ENCODE data around the gene POU3F2. TPM values are rescaled to one million over a fixed set of nuclear protein-coding genes. Genes with fewer than 3 reads are reported as not detected.

POU3F2 gene
- total RNA-seq, 2 experiments from 2014 or later: not detected

DNA sequence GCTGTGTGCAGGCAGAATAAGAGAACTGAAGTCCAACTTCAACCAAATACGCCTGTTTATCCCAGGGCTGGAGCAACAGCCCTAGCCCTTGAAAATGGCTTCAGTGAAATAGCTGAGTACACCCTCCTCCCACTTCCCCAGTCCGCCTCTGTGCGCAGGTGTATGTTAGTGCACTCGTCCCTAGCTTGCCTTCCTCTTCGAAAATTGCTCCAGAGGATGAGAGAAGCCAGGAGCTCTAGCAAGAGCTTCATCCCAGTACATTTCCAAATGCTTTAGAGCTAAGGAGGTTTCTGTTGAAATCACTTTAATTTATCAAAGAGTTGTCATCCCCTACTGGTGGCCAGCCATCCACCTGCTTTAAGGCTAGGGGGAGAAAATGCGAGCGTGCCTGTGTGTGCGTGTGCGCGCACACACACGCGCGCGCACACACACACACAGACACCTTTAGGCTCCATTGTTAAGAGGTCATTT is 5.4 kb upstream of the POU3F2 start:
- ChIA-PET POLR2A (interaction anchor here (0.5 kb wide), 1 partner anchor 31 kb away, joined by 4 read pairs; no protein-coding TSS in a partner anchor), CTCF (no interaction called here)

DNA sequence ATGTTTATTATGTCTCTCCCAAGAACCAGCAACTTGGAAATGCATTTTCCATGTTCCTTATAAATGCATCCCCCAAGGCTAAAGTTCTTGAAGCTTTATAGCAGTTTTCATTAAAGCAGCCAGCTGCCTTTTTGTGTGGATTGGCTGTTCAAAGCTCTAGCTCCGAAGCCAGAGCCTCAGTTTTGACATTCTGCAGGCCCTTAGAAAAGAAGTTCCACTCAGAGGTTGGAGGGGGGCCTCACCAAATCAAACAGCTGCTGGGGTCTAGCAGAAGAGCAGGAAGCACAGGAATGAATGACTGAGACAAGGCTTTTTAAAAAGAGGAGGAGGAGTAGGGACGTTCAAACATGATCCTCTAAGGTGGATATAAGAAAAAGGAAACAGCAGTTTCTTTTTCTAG is 4.2 kb upstream of the POU3F2 start:
- ChIA-PET POLR2A (no interaction called here), CTCF (no interaction called here)

DNA sequence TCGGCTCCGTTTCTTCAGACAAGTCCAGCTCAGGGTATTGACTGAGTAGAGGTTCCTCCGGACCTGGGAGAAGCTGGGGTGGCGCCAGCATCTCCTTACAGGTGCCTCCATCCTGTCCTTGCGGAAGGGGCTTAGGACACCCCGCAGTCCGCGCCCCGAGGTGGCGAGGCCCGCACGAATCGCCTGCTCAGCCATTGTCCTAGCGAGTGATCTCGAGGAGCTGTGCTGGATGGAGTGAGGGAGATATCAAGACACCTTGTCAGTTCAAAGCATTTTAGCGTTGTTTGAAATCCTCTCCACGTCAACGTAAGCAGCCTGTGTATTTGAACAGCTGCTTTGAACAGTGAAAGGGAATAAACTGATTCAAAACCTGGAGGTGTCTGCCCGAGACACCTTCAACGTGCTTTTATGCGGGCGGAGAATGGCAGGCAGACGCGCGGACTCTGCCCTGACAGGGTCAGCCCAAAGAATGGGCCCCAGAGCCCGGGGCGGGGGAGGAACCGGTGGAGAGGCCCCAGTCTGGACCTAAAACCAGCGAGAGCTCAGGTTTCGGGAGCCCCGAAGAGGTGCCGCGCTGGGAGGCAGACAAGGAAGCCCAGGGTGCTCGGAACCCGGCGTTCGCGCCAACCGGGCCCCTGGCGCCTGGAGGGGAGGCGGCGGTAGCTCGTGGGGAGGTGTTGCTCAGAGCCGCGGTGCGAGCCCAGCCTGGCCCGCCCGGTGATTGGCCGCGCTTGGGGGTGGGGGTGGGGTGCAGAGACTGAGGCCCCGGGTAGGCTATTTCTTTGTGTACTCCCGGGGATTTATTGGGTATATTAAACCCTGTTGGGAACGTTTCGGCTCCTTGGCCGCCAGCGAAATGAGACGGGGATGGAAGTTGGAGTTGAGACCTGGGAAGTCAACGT is 3.1 kb upstream of the POU3F2 start:
- ChIA-PET POLR2A (no interaction called here), CTCF (no interaction called here)

DNA sequence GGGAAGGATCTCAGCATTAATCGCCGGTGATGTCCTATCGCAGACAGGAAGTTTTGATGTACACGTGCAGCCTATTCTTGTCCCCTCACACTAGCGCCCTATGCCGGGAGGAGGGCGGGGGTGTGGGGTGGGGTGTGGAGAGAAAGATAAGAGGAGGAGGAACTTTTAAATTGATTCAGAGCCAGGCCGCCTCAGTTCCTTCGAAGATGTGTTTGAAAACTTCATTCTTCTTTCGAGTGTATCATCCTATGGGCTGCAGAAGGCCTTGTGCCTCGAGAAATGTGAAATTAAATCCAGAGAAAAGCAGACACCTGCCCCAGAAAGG is 2.5 kb upstream of the POU3F2 start:
- POLR2A ChIA-PET: no interaction called here
- CTCF ChIA-PET: no interaction called here

DNA sequence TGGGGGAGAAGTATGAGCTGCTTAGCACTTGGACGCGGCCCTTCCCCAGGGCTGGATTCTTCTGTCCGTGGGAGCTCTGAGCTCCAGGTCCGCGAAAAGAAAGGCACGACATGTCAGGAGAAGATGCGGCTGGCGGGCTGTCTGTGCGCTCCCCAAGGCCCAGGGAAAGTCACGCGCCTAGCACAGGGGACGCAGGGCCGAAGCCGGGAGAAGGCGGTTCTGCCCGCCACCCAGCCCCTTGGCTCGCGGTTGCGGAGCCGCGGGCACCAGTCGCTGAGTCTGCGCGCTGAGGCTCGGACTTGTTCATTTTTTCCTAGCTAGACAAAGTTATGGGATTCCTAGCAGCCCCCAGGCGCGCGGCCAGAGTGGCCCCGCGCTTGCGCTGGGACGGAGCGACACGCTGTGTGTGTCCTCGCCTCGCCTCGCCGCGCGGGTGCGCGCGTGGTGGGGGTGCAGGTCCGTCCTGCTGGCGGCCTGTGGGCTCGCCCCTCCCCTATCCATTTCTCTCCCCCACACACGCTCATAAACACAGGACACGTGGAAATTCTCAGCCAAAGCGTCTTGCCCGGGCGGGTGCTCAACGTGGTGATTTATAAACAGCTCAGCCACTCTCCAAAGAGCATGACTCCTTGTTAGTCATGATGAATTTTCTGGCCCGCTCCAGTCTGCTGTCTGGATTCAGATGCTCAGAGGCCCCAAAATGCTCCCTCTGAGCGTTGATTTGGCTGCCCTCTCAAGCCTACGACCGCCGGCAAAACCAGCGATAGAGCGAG is 1.9 kb upstream of the POU3F2 start:
- ChIA-PET POLR2A (no interaction called here), CTCF (interaction anchor here (0.6 kb wide), 1 partner anchor 14 kb away, joined by 3 read pairs; no protein-coding TSS in a partner anchor)

DNA sequence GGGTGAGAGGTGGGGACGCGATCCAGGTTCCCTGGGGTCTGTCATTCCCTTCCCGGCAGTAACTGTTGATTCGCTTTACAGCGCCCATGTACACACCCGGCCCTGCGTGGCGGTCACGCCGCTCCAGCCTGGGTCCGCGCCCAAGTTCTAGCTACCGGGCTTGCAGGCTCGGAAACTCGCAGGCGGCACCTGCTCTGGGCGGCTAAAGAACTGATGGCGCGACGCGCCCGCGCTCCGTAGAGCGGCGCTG is 1.4 kb upstream of the POU3F2 start:
- ChIA-PET POLR2A (no interaction called here), CTCF (interaction anchor here (0.6 kb wide), 1 partner anchor 14 kb away, joined by 3 read pairs; no protein-coding TSS in a partner anchor)

DNA sequence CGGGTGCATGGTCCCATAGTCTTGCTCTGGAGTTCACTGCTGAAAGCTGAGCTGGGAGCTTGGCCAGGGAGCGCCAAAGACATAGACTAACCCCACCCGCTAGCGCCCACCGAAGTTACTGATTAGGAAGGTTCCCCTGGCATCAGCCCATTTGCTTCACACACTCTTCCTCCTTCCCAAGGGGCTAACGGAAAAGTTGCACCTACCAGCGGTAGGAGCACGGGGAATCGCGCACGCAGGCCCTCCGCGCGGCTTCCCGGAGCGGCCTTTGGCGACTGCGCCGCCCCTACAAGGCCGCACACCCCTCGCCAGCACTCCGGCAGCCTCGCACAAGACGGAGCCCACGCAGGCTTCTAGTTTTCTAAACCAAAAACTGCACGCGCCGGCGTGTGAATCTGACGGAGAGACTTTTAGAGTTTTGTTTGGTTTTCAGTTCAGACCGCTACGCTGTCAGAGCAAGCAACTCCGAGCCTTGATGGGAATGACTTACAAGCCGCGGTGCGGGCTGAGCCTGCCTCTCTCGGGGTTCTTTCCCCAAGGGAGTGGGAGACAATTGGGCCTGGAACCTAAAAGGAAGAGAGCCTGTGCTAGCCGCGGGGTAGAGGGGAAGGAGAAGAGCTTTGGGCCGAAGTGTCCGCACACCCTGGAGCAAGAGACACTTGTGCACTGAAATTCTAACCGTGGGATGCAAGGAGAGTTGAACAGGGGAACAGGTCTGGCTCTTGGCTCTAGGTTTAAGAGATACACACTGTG is 891 bp upstream of the POU3F2 start:
- CTCF ChIA-PET: interaction anchor here (0.6 kb wide), 1 partner anchor 13 kb away, joined by 3 read pairs; no protein-coding TSS in a partner anchor
- POLR2A ChIA-PET: no interaction called here

DNA sequence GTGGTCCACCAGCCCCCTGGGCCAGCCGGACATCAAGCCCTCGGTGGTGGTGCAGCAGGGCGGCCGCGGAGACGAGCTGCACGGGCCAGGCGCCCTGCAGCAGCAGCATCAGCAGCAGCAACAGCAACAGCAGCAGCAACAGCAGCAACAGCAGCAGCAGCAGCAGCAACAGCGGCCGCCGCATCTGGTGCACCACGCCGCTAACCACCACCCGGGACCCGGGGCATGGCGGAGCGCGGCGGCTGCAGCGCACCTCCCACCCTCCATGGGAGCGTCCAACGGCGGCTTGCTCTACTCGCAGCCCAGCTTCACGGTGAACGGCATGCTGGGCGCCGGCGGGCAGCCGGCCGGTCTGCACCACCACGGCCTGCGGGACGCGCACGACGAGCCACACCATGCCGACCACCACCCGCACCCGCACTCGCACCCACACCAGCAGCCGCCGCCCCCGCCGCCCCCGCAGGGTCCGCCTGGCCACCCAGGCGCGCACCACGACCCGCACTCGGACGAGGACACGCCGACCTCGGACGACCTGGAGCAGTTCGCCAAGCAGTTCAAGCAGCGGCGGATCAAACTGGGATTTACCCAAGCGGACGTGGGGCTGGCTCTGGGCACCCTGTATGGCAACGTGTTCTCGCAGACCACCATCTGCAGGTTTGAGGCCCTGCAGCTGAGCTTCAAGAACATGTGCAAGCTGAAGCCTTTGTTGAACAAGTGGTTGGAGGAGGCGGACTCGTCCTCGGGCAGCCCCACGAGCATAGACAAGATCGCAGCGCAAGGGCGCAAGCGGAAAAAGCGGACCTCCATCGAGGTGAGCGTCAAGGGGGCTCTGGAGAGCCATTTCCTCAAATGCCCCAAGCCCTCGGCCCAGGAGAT is 1.0 kb downstream of the POU3F2 start:
- CTCF ChIA-PET: no interaction called here
- POLR2A ChIA-PET: interaction anchor here (0.6 kb wide), 1 partner anchor 1545 kb away, joined by 3 read pairs; no protein-coding TSS in a partner anchor

DNA sequence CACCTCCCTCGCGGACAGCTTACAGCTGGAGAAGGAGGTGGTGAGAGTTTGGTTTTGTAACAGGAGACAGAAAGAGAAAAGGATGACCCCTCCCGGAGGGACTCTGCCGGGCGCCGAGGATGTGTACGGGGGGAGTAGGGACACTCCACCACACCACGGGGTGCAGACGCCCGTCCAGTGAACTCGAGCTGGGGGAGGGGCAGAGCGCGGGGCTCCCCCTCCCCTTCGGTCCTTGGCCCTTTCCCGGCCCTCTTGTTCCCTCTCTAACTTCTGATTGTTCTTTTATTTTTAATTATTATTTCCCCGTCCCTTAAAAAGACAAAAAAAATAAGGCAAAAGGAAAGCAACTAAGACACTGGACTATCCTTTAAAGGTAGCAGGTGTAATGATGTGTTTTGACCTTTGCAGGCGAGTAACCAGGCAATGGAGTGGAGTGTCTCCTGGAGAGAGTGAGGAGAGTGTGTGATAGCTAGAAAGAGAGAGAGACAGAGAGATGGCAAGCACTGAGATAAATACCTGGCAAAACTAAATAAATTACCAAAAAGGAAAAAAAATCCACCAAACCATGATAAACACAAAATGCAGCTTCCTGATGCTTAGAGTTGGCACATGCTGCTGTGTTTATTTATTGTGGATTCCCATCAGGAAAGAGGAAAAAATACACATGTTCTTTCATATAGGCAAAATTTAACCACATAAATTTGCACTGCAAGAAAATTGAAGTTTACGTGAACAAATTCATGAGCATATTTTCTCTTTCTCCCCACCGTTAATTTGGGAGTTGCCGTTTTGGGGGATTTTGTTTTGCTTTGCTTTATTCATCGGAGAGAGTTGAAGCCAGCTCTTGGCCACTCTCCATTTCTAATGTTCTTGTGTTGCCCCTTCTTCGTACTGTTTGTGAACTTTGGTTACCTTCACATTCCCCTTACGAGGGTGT is 1.9 kb downstream of the POU3F2 start:
- ChIA-PET CTCF (no interaction called here), POLR2A (no interaction called here)

DNA sequence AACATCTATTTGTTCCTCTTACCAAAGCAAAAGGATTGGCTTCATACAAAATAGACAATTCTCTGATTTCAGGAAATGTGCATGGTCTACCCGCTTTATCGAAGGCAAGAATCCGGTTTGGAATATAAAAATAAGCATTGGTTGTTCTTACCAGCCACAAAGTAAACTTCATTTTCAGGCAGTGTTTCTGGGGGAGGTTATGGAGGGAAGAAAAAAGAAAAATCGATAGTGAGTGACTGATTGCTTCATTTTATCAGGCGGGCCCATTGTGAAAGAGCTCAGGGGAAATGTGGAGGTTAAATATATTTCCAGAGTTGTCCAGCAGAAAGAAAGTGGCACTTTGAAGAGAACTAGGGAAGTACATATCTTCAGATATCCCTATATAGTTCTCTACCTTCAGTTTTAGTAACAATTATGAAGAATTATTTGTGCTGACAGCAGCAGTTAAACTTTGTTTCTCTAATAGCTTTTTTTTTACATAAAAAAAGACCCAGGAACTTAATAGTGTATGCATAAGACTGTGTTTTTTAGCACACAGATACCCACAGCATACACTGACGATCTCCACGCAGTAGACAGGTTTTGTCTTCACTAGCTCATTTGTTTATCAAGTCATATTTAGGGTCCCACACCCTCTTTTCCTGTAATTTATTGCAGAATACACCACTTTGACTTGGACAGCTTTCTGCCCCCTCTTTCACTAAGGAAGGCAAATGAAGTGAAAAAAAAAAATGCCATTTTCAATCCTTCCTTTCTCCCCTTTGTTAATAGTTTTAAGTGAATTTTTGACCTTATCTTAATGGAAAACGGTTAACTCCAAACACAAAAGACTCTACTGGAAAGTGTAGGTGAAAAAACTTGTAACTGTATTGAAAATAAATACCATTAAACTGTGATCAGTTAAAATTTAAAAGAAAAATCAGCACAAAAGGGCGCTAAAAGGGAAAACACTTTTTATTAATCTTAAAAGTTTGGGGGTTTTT is 2.9 kb downstream of the POU3F2 start:
- ChIA-PET POLR2A (no interaction called here), CTCF (no interaction called here)

DNA sequence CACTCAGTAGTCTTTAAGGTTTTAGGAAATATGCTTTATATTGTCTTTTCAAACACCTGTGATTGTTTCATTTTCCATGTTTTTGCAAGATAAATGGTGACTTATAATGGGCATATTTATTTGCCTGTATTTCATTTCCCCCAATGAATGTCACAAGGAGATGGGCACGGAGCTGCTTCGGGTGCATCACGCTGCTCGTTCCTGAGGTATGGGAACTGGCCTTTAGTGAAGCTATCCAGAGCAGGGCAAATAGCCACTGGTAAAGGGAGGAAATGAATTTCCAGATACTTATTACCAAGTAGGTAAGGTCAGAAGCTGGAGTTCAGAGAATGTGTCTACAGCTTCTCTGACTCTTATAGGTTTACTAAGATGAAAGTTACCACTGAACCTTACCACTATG is 3.7 kb downstream of the POU3F2 start:
- CTCF ChIA-PET: no interaction called here
- POLR2A ChIA-PET: no interaction called here

DNA sequence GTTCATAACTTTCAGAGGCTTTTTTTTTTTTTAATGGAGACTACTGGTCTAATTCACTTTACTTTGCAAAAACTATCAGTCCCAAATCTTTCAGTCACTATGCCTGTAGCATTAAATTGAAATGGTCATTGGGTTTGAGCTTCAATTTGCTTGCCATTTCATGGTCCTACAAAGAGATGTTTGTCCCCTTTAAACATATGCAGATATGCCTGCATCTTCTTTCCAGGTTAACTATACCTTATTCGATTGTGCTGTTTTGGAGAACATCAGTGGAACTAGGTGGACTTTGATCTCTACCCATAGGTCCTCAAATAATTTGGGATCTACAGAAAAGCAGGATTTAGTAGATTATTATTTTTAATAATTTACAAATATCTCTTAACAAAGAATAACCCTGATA is 4.6 kb downstream of the POU3F2 start:
- ChIA-PET CTCF (no interaction called here), POLR2A (no interaction called here)

DNA sequence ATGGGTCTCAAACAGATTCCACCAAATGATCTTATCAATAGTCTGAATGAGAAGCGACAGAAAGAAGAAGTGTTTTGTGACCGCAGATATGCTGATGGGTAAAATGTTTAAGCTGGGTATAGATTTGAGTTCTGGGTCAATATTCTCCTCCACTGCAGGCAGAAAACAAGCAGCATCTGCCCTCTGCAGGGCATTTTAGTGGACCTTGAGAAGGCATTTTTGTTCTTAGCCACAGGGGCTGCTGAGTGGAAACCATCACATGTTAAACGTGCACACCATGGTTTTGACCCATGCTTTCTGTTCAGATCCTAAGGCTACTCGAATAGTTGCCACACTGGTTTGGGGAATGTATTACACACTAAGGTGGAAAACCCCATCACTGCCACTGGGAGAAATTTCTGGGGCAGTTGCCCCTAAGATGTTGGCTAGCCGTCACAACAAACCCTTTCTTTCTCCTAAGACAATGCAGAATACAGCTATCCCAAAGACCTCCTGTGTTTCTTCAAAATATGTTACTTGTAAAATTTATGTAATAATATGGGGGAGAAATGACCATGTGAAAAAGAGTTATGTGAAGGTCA is 5.5 kb downstream of the POU3F2 start:
- ChIA-PET POLR2A (no interaction called here), CTCF (no interaction called here)

DNA sequence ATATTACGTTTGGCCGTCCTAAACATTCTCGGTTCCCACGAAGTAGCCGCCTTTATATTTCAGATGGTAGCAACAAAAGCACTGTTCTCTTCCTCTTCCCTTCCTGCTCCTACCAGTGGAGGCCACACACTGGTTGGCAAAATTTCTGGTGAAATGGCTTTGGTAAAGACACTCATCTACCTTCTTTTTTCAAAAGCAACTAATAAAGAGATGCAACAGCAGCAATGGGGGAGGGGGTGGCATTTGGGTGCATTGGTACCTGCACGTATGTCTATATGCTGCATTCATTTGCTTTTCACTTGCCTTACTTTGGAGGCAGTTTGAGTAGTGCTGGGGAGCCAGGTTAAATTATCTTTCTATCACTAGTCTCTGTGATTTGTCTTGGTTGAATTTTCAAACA is 6.0 kb downstream of the POU3F2 start:
- ChIA-PET CTCF (no interaction called here), POLR2A (no interaction called here)

DNA sequence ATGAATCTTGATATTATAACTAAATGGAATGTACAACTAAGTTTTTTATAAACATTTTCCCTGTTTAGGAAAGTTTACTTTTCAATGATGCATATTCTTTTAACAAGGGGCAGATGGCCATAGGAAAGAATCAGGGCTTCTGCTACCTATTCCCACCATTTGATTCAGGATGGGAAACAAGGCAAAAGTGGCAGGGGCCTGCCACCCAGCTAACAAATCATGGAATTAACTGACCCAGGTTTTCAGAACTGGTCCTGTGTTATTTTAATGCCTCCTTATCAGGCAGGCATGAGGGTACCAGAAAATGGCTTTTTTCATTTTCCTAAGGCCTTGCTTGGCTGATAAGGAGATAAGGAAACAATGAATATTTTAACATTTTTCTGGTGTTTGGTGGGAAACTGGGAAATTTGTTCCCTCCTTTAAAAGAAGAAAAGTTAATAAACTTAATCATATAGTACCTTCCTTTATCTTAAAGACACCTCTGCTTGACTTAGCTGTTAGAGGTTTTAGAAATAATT is 6.7 kb downstream of the POU3F2 start:
- ChIA-PET POLR2A (no interaction called here), CTCF (no interaction called here)

DNA sequence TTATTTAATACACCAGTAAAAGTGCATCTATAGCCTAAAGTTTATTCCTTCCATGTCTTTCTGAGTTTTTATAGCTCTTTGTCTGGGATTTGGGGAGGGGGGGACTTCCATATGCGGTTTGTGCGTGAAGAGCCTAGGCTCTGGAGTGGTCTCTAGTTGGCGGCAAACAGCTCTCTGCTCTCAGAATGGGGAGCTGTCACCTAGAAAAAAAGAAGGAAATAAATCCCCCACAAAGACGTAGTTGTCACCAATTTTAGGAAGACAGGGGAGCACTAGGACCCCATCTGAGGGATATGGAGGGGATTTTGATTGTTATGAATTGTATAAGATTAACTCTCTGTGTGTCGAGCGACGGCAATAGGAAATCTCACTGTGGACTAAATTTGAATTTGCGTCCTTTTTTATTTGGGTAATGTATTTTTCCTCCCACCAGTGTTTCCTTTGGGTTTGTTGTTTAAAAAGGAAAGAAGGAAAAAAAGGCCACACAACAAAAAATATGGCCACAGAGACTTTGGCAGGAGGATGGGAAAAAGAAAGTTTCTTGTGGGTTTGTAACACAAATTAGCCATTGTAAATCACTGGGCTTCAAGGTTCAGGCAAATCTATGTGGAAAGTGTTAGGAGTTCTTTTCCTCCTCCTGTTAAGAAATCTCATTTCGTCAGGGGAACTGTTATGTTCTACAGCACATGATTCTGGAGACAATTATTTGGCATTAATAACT is 7.4 kb downstream of the POU3F2 start:
- POLR2A ChIA-PET: no interaction called here
- CTCF ChIA-PET: no interaction called here

All from activated CD8-positive, alpha-beta memory T cell treated with anti-CD3 and anti-CD28 coated beads for 36 hours (primary cell).